Stimulated activated CD8-positive, alpha-beta memory T cell treated with anti-CD3 and anti-CD28 coated beads, Interleukin-2, amount 100 ng/mL, for 48 hours (primary cell): Measurements from ENCODE around the gene RXRA.

Experiments
- DNase-seq, 2 donors: peaks; one replicate each; pipeline ENCODE4 v3.0.0-alpha.2; 2020; ENCODE audit warnings: low read depth in 2 of 2

Gene RXRA

DNA sequence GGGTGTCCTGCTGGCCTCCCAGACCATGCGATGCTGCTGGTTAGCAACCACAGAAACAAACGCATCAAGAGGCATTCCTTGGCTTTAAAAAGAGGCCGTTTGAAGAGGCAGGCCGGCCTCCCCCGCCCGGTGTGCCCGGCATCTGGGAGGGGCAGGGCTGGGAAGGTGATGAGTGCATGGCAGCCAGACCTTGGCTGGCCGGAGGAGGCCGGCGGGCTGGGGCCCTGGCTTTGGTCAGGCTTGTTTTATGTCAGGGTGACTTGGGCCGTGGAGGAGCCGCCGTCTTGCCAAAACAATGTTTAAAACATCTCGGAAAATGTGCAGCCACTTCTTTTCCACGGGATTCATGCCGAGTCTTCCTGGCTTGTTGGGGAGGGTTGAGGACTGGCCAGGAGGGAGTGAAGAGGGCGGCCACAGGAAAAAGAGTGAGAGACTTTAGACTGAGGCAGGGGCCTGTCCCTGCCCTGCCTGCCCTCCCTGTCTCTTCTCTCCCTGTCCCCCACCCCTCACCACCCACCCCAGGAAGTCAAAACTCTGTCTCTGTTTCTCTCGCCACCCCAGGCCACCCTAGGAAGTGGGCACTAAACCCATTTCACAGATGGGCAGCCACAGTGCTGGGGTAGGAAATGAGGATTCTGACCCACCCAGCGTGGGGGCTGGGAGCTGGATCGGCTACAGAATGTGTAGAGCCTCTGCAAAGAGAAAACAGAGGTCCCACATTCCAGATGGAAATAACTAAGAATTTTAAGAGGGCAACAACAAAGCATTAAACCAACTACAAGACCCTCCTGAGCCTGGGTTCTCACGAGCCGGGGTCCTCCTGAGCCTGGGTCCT is 143.0 kb downstream of the RXRA start:
- no peak for DNase-seq

DNA sequence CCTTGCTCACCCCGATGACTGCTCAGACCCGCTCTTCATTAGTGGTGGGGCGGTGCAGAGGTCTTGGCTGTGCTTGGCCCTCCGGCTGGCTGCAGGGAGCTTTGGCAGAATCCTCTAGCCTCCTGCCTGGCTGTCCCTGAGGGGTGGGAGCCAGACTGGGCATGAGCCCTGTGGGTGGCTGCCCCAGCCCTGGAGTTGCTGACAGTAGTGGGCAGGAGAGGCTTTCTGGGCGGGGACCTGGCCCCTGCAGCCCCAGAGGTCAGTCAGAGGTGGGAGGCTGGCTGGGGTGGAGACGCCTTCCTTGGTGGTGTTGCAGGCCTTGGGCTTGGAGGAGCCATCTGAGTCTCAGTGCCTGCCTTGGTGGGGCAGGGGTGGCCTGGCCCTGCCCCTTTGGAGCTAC is 146.0 kb downstream of the RXRA start:
- no peak for DNase-seq

GRCh38 chr9:134473141-134474054 is 147.1 kb downstream of the RXRA start:
- no peak for DNase-seq

DNA sequence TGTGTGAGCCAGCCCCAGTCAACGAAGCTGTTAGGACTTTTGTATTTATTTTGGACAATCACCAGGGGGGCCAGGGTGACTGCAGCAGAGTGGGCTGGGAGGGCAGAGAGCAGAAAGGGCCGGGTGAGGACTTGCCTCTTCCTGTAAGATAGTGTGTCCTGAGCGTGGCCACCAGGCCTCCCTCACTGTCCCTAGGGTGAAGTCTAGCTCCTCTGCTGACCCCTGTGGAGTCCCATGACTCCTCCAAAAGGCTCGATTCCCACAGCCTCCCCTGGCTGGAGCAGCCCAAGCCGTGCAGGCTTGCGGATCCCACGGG is 147.8 kb downstream of the RXRA start:
- DNase-seq, result no peak

- no peak for DNase-seq
Measured at GRCh38 chr9:134475011-134475790, 148.9 kb downstream of the RXRA start.

- no peak for DNase-seq
Measured at GRCh38 chr9:134476272-134476941, 150.2 kb downstream of the RXRA start.

DNA sequence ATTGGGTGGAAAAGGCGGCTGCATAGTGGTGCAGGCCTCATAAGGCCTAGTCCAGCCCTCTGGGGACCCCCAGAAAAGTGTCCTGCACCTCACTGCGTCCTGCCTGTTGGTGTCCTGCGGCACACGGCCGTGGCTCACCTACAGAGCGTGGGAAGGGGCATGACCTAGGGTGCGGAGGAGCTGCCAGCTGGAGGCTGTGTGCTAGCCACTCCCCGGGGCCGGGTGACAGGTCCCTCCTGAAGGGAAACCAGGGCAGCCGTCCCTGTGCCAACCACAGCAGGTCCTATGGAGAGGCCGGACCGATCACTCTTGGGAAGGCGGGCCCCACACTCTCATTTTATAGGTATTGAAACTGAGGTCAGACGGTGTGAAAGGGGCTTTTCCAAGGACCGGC is 150.7 kb downstream of the RXRA start:
- no peak for DNase-seq

DNA sequence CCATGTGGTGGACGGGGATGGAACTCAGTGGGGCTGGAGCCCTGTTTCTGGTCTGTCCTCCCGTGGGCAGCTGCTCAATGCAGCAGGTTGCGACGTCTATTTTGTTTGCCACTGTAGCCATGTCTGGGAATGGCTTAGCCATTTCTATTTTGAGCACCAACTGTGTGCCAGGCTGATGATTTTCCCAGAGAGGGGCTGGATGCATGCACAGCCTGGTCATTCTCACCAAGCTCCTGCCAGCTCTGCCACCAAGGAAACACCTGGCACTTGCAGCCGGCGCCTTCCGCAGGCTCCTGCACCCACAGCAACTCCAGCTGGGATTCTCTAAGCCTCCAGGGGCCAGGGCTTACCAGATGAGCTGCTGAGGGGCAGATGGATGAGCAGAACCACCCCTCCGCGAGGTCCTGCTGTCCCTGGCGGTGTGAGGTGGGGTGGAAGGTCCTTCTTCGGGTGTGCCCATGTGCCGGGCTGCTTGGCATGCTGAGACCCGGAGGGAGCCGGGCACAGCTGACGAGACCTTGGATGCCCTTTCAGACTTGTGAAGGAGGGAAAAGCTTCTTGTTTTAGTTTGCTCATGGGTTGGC is 151.2 kb downstream of the RXRA start:
- no peak for DNase-seq

DNA sequence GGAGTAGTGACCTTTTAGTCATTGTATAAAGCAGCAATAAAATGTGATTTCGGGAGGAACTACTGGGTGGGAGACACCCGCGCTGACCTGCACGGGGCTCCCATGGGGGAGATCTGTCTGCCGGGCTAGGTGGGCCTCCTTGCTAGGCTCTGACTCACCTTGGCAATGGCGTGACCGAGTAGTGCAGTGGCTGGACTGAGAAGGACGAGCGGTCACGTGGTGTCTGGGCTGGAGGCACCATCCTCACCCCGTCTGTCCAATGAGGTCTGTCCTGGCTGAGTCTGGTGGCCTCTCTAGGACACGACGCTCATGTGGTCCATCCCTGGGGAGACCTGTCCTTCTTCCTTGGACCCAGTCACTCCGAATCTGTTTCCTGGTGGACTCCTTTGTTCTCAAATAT is 151.7 kb downstream of the RXRA start:
- DNase-seq, result no peak

- DNase-seq, result no peak
Measured at GRCh38 chr9:134481762-134482161, 155.5 kb downstream of the RXRA start.

- DNase-seq, result no peak
Measured at GRCh38 chr9:134482226-134482625, 156.0 kb downstream of the RXRA start.

GRCh38 chr9:134483361-134484184 is 157.3 kb downstream of the RXRA start:
- no peak for DNase-seq

DNA sequence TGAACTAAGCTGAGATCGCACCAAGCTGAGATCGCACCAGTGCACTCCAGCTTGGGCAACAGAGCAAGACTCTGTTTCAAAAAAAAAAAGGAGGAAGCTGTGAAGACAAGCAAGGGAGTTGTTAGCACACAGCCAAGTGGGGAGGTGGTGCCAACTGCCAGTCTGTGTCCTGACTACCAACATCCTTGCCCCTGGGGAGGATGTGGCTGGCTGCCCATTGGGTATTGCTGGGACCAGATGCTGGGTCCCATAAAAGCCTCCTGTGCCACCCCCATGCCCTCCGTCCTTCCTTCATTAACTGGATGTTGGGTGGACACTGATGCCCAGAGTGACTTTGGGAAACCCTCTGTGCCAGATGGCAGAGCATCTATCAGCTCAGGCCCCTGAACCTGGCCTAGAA is 158.2 kb downstream of the RXRA start:
- DNase-seq, result no peak

DNA sequence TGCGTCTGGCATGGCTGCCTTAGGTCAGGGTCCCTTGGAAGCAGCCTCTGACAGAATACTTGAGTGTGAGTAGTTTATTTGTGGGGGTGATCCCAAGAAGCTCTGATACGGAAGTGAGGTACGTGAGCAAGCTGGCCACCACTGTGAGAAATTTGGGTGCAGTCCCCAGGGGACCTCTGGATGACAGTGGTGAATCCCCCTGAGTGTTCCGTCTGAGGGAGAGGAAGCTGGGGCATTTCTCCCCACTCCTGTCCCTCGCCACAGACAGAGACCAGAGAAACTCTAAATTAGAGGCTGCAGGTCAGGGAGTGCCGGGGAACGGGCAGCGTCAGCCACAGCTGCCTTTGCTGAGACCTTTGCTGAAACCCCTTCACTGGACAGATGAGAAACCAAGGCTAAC is 159.4 kb downstream of the RXRA start:
- DNase-seq, result no peak

- DNase-seq, result no peak
Measured at GRCh38 chr9:134486143-134486591, 159.9 kb downstream of the RXRA start.

- DNase-seq, result no peak
Measured at GRCh38 chr9:134486596-134486995, 160.3 kb downstream of the RXRA start.
